SK-N-SH (cell line): Measurements from ENCODE around the gene RPA1. TPM values are rescaled to one million over a fixed set of nuclear protein-coding genes. Genes with fewer than 3 reads are reported as not detected.

ENCODE experiments used
- CTCF ChIA-PET: fragments of 300-600, 350-600 bp; formaldehyde crosslinking; extraction: SDS; loops from one replicate; lab custom pipeline; 2021; lab: Yijun Ruan, JAX
- POLR2A ChIA-PET: fragments of 350-600 bp; sonication (Branson Sonifier 250); formaldehyde crosslinking; extraction: SDS; loops from one replicate; lab custom pipeline; 2020; ENCODE audit warnings: antibody characterized with exemption, inconsistent platforms; lab: Yijun Ruan, JAX
- DNase-seq: peaks from one replicate; pipeline ENCODE4 v3.0.0; 2012
- H2AFZ ChIP-seq: fragments of 200-600 bp; sonication (generic); 2 replicates; pipeline ENCODE4 v1.8.1; 2016; ENCODE audit warnings: antibody characterized with exemption, mild to moderate bottlenecking, low read depth
- H3F3A ChIP-seq: fragments of 200-600 bp; sonication (generic); replicated peaks from 2 replicates; pipeline ENCODE3; 2016; ENCODE audit warnings: antibody characterized with exemption, mild to moderate bottlenecking; ENCODE audit not compliant: insufficient read depth
- H3K27ac ChIP-seq, 2 experiments: fragments of 200-500 bp in 1 of 2; fragments of 200-600 bp in 1 of 2; sonication (Bioruptor generic) in 1 of 2; sonication (generic), shearing (Covaris generic) in 1 of 2; 2 replicates each; pipeline versions ENCODE4 v1.5.1 to v1.6.1; 2014 to 2016; ENCODE audit warnings: low read depth in 2 of 2, inconsistent platforms in 1 of 2, low read length in 1 of 2, mild to moderate bottlenecking in 1 of 2, mixed read lengths in 1 of 2
- H3K27me3 ChIP-seq: fragments of 200-600 bp; sonication (generic), shearing (Covaris generic); 2 replicates; pipeline ENCODE4 v1.6.1; 2016; ENCODE audit warnings: mixed run types; ENCODE audit not compliant: insufficient read depth
- H3K36me3 ChIP-seq, 2 experiments: fragments of 200-500 bp in 1 of 2; fragments of 200-600 bp in 1 of 2; sonication (Bioruptor generic) in 1 of 2; sonication (generic) in 1 of 2; replicated peaks in 1 of 2; 2 replicates each; pipeline versions ENCODE3 to v1.5.1; 2014 to 2016; ENCODE audit warnings: low read length in 1 of 2, mild to moderate bottlenecking in 1 of 2; ENCODE audit not compliant: insufficient read depth in 2 of 2, control insufficient read depth in 1 of 2
- H3K4me1 ChIP-seq, 2 experiments: fragments of 200-500 bp in 1 of 2; fragments of 200-600 bp in 1 of 2; sonication (Bioruptor generic) in 1 of 2; sonication (generic), shearing (Covaris generic) in 1 of 2; 2 replicates each; pipeline versions ENCODE4 v1.5.1 to v1.6.1; 2014 to 2016; ENCODE audit warnings: low read depth in 1 of 2, low read length in 1 of 2, mixed run types in 1 of 2; ENCODE audit not compliant: insufficient read depth in 2 of 2, control insufficient read depth in 1 of 2
- H3K4me2 ChIP-seq: fragments of 200-600 bp; sonication (generic), shearing (Covaris generic); 2 replicates; pipeline ENCODE4 v1.6.1; 2017; ENCODE audit warnings: mixed run types
- H3K4me3 ChIP-seq, 2 experiments: fragments of 200-500 bp in 1 of 2; fragments of 200-600 bp in 1 of 2; sonication (Bioruptor generic) in 1 of 2; sonication (generic), shearing (Covaris generic) in 1 of 2; 2 replicates each; pipeline versions ENCODE4 v1.5.1 to v1.8.1; 2014 to 2016; ENCODE audit warnings: low read depth in 2 of 2, inconsistent platforms in 1 of 2, low read length in 1 of 2, mild to moderate bottlenecking in 1 of 2, mixed read lengths in 1 of 2, moderate library complexity in 1 of 2
- H3K79me2 ChIP-seq: fragments of 200-600 bp; sonication (generic); 2 replicates; pipeline ENCODE4 v1.8.1; 2017; ENCODE audit warnings: mild to moderate bottlenecking; ENCODE audit not compliant: insufficient read depth
- H3K9ac ChIP-seq: fragments of 200-600 bp; sonication (generic); 2 replicates; pipeline ENCODE4 v1.6.1; 2017; ENCODE audit warnings: mixed run types
- H3K9me2 ChIP-seq: fragments of 200-600 bp; sonication (generic); 2 replicates; pipeline ENCODE4 v1.6.1; 2017; ENCODE audit warnings: mixed run types
- H3K9me3 ChIP-seq: fragments of 200-600 bp; sonication (generic); 2 replicates; pipeline ENCODE4 v1.6.1; 2017; ENCODE audit warnings: mixed run types, mild to moderate bottlenecking, moderate library complexity
- H4K20me1 ChIP-seq: fragments of 200-600 bp; sonication (generic); 2 replicates; pipeline ENCODE4 v1.6.1; 2017; ENCODE audit warnings: mild to moderate bottlenecking, mixed run types; ENCODE audit not compliant: insufficient read depth
- CHD2 ChIP-seq: fragments of 150-350 bp; IDR thresholded peaks from 2 replicates; pipeline ENCODE4 v1.6.1; 2018; ENCODE audit warnings: low read length; ENCODE audit not compliant: partially characterized antibody
- EP300 ChIP-seq, 2 experiments: IDR thresholded peaks; 2 replicates each; pipeline versions ENCODE4 v1.4.0 to v1.6.1; 2012; ENCODE audit warnings: borderline replicate concordance in 1 of 2, low read depth in 1 of 2, low read length in 1 of 2
- EZH2phosphoT487 ChIP-seq: fragments of 200-600 bp; sonication (generic); IDR thresholded peaks from 2 replicates; pipeline ENCODE4 v1.6.1; 2017; ENCODE audit warnings: low read depth, mixed run types, mild to moderate bottlenecking, antibody characterized with exemption, moderate library complexity, borderline replicate concordance
- FOXJ3 ChIP-seq: sonication (generic); formaldehyde crosslinking; IDR thresholded peaks from 2 replicates; pipeline ENCODE4 v1.5.1; 2020; ENCODE audit warnings: mild to moderate bottlenecking, missing genetic modification reagents
- GABPA ChIP-seq: IDR thresholded peaks from 2 replicates; pipeline ENCODE4 v1.4.0; 2012; ENCODE audit warnings: low read depth, mild to moderate bottlenecking
- JUND ChIP-seq: IDR thresholded peaks from 2 replicates; pipeline ENCODE4 v1.4.0; 2012
- MEF2A ChIP-seq: IDR thresholded peaks from 2 replicates; pipeline ENCODE4 v1.4.0; 2012; ENCODE audit warnings: low read depth, borderline replicate concordance
- NRF1 ChIP-seq: IDR thresholded peaks from 2 replicates; pipeline ENCODE4 v1.6.1; 2012; ENCODE audit warnings: low read depth, mild to moderate bottlenecking, low read length
- RCOR1 ChIP-seq: fragments of 150-350 bp; IDR thresholded peaks from 2 replicates; pipeline ENCODE4 v1.6.1; 2017; ENCODE audit warnings: antibody characterized with exemption, low read length
- SIN3A ChIP-seq: IDR thresholded peaks from 2 replicates; pipeline ENCODE4 v1.6.1; 2012; ENCODE audit warnings: low read depth, mild to moderate bottlenecking, low read length, moderate library complexity, borderline replicate concordance
- TAF1 ChIP-seq: IDR thresholded peaks from 2 replicates; pipeline ENCODE4 v1.6.1; 2012; ENCODE audit warnings: low read depth, mild to moderate bottlenecking, low read length, moderate library complexity, borderline replicate concordance
- TCF12 ChIP-seq: IDR thresholded peaks from 2 replicates; pipeline ENCODE4 v1.4.0; 2012
- TEAD4 ChIP-seq: IDR thresholded peaks from 2 replicates; pipeline ENCODE4 v1.4.0; 2012; ENCODE audit warnings: mild to moderate bottlenecking, borderline replicate concordance; ENCODE audit not compliant: insufficient read depth
- YY1 ChIP-seq: IDR thresholded peaks from 2 replicates; pipeline ENCODE4 v1.4.0; 2012; ENCODE audit warnings: low read depth, mild to moderate bottlenecking
- WGBS: methylation state at CpG from one replicate; pipeline ENCODE4 v1.1.6; 2017; ENCODE audit warnings: low lambda C conversion rate; 5-methylcytosine and 5-hydroxymethylcytosine counted together
- polyA plus RNA-seq, 3 experiments: library from polyadenylated mRNA; depleted of rRNA; stranded (reverse); fragments of >200 nt; gene quantifications; 2 replicates each; pipeline ENCODE4 v1.2.3, GENCODE V29; 2012
- TF ChIP-seq, protein P1 (sequence below): IDR thresholded peaks from 2 replicates; pipeline ENCODE4 v1.6.1; 2012; ENCODE audit warnings: mild to moderate bottlenecking, low read depth, low read length, moderate library complexity
- TF ChIP-seq, protein P2 (sequence below): IDR thresholded peaks from 2 replicates; pipeline ENCODE4 v1.4.0; 2012; ENCODE audit warnings: low read depth
- TF ChIP-seq, protein P3 (sequence below): fragments of 150-350 bp; IDR thresholded peaks from 2 replicates; pipeline ENCODE4 v1.6.1; 2017; ENCODE audit warnings: antibody characterized with exemption, low read length, low read depth, borderline replicate concordance

Gene RPA1
- polyA plus RNA-seq, 1 of the 3 experiments (the other 2 are of a cell fraction) = 47.2 TPM

DNA sequence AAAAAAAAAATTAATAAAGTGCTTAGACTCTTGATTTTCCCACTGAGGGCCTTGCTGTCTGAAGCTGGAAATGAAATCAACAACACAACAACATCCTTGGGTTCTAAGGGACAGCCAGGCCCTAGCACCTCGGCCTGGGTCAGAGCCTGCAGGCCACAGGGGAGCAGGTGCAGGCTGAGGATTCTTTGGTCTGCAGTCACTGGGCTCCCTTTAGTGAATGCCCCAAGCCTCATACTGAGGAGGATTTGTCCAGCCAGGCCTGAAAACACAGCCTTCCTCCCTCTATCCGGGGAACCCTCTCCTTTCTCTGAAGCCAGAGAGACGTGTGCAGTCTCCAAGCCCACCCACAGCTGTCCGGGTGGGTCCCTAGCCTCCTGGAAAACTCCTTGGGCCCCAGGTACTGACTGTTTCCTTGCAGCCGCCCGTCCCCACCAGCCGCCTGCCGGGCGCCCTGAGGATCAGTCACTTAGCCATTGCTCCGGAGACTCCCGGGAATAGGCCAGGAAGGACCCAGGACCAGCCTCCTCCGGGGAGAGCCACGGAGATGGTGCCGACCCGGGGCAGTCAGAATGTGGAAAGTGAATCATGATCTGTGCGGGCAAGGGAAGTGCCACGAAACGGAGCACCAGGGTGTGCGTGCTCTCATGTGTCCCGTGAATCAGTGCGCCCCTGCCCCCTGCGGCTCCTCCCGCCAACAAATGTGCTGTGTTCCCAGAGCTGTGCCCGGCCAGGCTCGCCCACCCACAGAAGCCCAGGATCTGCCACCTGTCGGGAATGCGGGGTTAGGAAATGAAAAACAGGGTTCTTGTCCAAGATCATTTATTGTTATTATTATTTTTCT lies 104.3 kb downstream of the RPA1 start:
- Histone ChIP-seq H2AFZ (no peak overlapping the region), H3F3A (no peaks in the 10 kb centered on the region), H3K36me3 (no peaks in the 10 kb centered on the region), H3K27me3 (no peaks in the 10 kb centered on the region), H3K79me2 (no peaks in the 10 kb centered on the region)
- POLR2A ChIA-PET = no interaction called here
- no peak for TF ChIP-seq TCF12
- no peak for TF ChIP-seq GABPA
- TF ChIP-seq EP300 (IDR thresholded peaks at IDR 0.05; ENCODE audit: borderline replicate concordance in 1 of 2, low read depth in 1 of 2, low read length in 1 of 2) = no peak
- no peak for TF ChIP-seq EZH2phosphoT487
- no peak for TF ChIP-seq TEAD4
- TF ChIP-seq FOXJ3 (CRISPR knock-in tag) = no peak
- TF ChIP-seq YY1 = no peak
- no peak for TF ChIP-seq SIN3A
- TF ChIP-seq, protein P1, sequence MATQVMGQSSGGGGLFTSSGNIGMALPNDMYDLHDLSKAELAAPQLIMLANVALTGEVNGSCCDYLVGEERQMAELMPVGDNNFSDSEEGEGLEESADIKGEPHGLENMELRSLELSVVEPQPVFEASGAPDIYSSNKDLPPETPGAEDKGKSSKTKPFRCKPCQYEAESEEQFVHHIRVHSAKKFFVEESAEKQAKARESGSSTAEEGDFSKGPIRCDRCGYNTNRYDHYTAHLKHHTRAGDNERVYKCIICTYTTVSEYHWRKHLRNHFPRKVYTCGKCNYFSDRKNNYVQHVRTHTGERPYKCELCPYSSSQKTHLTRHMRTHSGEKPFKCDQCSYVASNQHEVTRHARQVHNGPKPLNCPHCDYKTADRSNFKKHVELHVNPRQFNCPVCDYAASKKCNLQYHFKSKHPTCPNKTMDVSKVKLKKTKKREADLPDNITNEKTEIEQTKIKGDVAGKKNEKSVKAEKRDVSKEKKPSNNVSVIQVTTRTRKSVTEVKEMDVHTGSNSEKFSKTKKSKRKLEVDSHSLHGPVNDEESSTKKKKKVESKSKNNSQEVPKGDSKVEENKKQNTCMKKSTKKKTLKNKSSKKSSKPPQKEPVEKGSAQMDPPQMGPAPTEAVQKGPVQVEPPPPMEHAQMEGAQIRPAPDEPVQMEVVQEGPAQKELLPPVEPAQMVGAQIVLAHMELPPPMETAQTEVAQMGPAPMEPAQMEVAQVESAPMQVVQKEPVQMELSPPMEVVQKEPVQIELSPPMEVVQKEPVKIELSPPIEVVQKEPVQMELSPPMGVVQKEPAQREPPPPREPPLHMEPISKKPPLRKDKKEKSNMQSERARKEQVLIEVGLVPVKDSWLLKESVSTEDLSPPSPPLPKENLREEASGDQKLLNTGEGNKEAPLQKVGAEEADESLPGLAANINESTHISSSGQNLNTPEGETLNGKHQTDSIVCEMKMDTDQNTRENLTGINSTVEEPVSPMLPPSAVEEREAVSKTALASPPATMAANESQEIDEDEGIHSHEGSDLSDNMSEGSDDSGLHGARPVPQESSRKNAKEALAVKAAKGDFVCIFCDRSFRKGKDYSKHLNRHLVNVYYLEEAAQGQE = no peak
- TF ChIP-seq, protein P2, sequence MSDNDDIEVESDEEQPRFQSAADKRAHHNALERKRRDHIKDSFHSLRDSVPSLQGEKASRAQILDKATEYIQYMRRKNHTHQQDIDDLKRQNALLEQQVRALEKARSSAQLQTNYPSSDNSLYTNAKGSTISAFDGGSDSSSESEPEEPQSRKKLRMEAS = no peak
- no peak for TF ChIP-seq RCOR1
- no peak for TF ChIP-seq MEF2A
- TF ChIP-seq JUND = no peak
- TF ChIP-seq, all 33 proteins: peak for 0
- Histone ChIP-seq H3K9me3 (no peaks in the 10 kb centered on the region), H4K20me1 (no peaks in the 10 kb centered on the region), H3K9ac (no peak overlapping the region), H3K4me1 (no peaks in the 10 kb centered on the region; a peak in 1 of 4 replicates), H3K4me3 (no peak overlapping the region), H3K27ac (no peak overlapping the region), H3K9me2 (no peaks in the 10 kb centered on the region), H3K4me2 (no peak overlapping the region)
- WGBS = 73% methylated on average over 15 of the region's 27 CpGs
- CTCF ChIA-PET = interaction anchor here (0.6 to 1.2 kb wide), 3 partner anchors 25 to 138 kb away, joined by 3 read pairs; no protein-coding TSS in a partner anchor
- DNase-seq = no peak

DNA sequence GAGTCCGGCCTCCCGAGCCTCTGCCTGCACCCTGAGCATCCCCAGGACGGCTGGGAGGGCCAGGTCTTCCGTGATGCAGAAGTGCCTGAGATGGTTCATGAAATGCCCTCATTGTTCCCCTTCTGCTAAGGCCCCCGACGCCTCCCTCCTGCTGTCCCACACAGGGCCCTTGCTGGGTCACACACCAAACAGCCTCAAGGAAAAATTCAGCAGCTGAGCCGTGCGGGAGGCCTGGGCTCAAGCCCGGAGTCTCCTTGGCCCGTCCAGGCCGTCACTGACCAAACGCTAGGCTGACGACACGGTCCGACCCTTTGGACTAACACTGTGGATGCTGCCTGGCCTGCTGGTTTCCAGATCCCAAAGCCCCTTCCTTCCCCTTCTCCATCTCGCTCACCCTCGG lies 105.1 kb downstream of the RPA1 start:
- no peaks in the 10 kb centered on the region for H3K27me3 ChIP-seq
- no peak for DNase-seq
- no peaks in the 10 kb centered on the region for H3K9me3 ChIP-seq
- no peaks in the 10 kb centered on the region for H3F3A ChIP-seq
- no peak overlapping the region for H3K4me2 ChIP-seq
- H3K9me2 ChIP-seq = no peaks in the 10 kb centered on the region
- 50% methylated on average over 8 of the region's 17 CpGs for WGBS
- peaks cover 0 to 6% of the 10 kb centered on the region in 2 experiments; a peak in 1 of 4 replicates for H3K4me1 ChIP-seq
- no peak overlapping the region for H3K4me3 ChIP-seq
- TF ChIP-seq, protein P1 = no peak
- TF ChIP-seq YY1 = no peak
- no peak for TF ChIP-seq EP300 (IDR thresholded peaks at IDR 0.05; ENCODE audit: borderline replicate concordance in 1 of 2, low read depth in 1 of 2, low read length in 1 of 2)
- no peak for TF ChIP-seq TAF1
- no peak for TF ChIP-seq NRF1
- TF ChIP-seq, protein P2 = no peak
- TF ChIP-seq, protein P3, sequence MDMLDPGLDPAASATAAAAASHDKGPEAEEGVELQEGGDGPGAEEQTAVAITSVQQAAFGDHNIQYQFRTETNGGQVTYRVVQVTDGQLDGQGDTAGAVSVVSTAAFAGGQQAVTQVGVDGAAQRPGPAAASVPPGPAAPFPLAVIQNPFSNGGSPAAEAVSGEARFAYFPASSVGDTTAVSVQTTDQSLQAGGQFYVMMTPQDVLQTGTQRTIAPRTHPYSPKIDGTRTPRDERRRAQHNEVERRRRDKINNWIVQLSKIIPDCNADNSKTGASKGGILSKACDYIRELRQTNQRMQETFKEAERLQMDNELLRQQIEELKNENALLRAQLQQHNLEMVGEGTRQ = no peak
- no peak for TF ChIP-seq CHD2
- no peak for TF ChIP-seq SIN3A
- TF ChIP-seq, all 33 proteins: peak for 0
- Histone ChIP-seq H3K9ac (no peak overlapping the region), H4K20me1 (no peaks in the 10 kb centered on the region), H3K79me2 (no peaks in the 10 kb centered on the region), H3K27ac (no peak overlapping the region), H2AFZ (no peak overlapping the region), H3K36me3 (no peaks in the 10 kb centered on the region)
- ChIA-PET CTCF (interaction anchor here (0.6 to 1.2 kb wide), 3 partner anchors 26 to 137 kb away, joined by 3 read pairs; no protein-coding TSS in a partner anchor), POLR2A (no interaction called here)
